Measurements from ENCODE around the gene KCNK16. TPM values are rescaled to one million over a fixed set of nuclear protein-coding genes. Genes with fewer than 3 reads are reported as not detected.

The KCNK16 gene
- total RNA-seq, 1 experiment from 2014 or later = not detected

DNA sequence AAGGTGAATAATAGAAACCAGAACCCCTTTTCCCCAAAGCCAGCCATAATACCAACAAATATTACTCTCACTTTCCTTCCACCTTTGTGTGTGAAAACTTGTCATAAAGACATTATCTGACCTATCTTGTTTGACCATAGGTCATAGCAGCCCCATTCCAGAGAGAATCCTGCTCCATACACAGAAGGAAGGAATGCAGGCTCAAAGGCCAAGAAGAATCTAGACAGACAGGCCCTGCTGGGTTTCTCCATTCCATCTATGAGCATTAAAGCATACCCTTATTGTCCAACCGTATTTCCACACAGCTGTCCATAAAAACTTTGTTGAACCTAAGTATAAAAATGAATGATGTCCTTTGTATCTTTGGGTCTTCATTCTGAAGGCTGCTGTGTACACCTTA, 52.5 kb downstream of the KCNK16 start:
- DNase-seq = no peak
- H3K9me3 ChIP-seq = no peaks in the 10 kb centered on the region
- no peak overlapping the region for H3K4me3 ChIP-seq
- H3K27me3 ChIP-seq = no peaks in the 10 kb centered on the region
- H3K36me3 ChIP-seq = no peaks in the 10 kb centered on the region

DNA sequence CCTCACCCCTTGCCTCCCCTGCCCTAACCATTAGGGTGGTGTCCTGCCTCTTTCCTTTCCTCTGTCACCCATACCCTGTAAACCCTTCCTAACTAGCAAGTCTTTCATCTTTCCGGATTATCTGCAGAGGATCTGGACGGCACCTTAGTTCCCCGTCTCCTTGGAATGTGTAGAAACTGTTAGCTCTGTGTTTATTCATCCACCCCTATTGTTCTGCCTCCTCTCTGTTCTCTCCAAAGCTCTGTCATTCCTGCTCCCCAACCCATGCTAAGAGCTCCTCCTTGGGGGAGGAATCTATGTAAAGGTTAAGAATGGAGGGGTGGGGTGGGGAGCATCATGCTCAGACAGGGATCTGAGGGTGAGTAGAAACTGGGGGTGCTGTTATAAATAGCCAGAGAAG, 53.8 kb downstream of the KCNK16 start:
- Histone ChIP-seq H3K36me3 (no peaks in the 10 kb centered on the region), H3K9me3 (no peaks in the 10 kb centered on the region), H3K4me3 (no peak overlapping the region), H3K27me3 (no peaks in the 10 kb centered on the region)
- DNase-seq = no peak

DNA sequence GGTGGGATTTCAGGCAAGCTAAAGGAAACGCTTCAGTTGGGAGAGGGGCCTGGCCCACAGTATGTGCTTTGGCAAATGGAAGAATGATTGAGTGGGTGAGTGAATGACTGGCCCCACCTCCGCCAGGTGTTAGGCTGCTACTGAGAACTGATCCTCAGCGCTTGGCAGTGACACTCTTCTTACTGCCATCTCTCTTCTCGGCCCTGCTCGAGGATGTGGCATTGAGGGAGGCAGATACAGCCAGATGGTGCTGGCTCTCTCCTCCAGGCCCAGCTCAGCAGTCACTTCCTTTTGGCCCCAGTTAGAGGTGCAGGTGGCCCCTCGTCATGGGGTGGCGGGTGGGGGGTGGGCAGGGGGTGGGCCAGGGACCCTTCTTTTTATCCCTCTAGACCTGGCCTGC, 54.3 kb downstream of the KCNK16 start:
- H3K9me3 ChIP-seq = no peaks in the 10 kb centered on the region

DNA sequence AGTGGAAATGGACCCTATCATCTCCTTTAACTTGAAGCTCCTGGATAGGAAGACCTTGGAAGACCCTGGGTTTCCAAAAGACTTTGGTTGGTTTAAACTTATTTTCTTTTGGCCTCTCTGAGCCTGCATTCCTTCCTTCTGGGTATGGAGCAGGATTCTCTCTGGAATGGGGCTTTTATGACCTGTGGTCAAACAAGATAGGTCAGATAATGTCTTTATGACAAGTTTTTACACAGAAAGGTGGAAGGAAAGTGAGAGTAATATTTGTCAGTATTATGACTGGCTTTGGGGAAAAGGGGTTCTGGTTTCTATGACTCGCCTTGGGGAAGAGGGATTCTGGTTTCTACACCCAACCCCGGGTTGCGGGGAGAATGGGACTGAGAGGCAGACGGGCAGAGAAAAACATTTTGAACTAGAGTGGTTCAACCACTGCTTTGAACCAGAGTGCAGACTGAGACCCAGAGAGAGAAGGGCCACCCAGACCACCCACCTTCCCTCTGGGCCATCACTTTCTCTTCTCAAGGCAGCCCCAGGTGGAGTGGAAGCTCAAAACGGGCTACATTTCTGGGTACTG, 55.6 kb downstream of the KCNK16 start:
- Histone ChIP-seq H3K9me3 (no peaks in the 10 kb centered on the region), H3K27me3 (no peaks in the 10 kb centered on the region), H3K4me3 (no peak overlapping the region), H3K36me3 (no peaks in the 10 kb centered on the region)
- DNase-seq = no peak

More for the DNA sequence above, 54.3 kb downstream of the KCNK16 start:
- Histone ChIP-seq H3K4me3 (no peak overlapping the region), H3K36me3 (no peaks in the 10 kb centered on the region), H3K27me3 (no peaks in the 10 kb centered on the region)
- no peak for DNase-seq

DNA sequence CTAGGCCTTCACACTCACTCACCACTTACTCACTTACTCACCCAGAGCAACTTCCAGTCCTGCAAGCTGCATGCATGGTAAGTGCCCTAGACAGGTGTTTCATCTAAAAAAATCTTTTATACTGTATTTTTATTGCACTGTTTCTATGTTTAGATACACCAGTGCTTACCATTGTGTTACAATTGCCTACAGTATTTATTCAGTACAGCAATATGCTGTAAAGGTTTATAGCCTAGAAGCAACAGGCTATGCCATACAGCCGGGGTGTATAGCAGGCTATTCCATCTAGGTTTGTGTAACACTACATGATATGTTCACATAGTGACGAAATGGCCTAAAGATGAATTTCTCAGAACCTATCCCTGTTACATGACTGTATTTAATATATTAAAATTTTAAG, 56.1 kb downstream of the KCNK16 start:
- Histone ChIP-seq H3K9me3 (no peaks in the 10 kb centered on the region), H3K4me3 (no peak overlapping the region), H3K27me3 (no peaks in the 10 kb centered on the region), H3K36me3 (no peaks in the 10 kb centered on the region)
- no peak for DNase-seq

Other genes with a start within 250 kb of the KCNK16 start
- 48.8 and 57.2 TPM in 2 replicates for gene SAYSD1, start 207.5 kb downstream of the KCNK16 start, total RNA-seq (2014; rRNA removed; shearing (Covaris generic); ENCODE audit: low replicate concordance)
- gene KCNK5, start 93.2 kb downstream of the KCNK16 start, total RNA-seq (2014; rRNA removed; shearing (Covaris generic); ENCODE audit: low replicate concordance) = 2.4 and 2.8 TPM in 2 replicates
- not detected in 2 replicates for gene KCNK17, start 8.3 kb downstream of the KCNK16 start, total RNA-seq (2014; rRNA removed; shearing (Covaris generic); ENCODE audit: low replicate concordance)

Measured in MG63 (cell line).